Endothelial cell of umbilical vein (primary cell): ENCODE results near the gene WDR18. TPM values are rescaled to one million over a fixed set of nuclear protein-coding genes. Genes with fewer than 3 reads are reported as not detected.

Experiments
- BruUV-seq: library from RNA; stranded (reverse); fragments of 400-500 nt; replicated peaks from 2 replicates; lab custom pipeline; 2021; lab: Mats Ljungman, UMichigan
- CTCF ChIA-PET: fragments of 300-600, 350-600 bp; sonication (Branson Sonifier 250); formaldehyde crosslinking; loops from one replicate; lab custom pipeline; 2021; ENCODE audit warnings: antibody characterized with exemption, inconsistent platforms; lab: Charles Lee
- POLR2A ChIA-PET: fragments of 300-600, 350-600 bp; sonication (Branson Sonifier 250); formaldehyde crosslinking; loops from one replicate; lab custom pipeline; 2021; ENCODE audit warnings: antibody characterized with exemption, inconsistent platforms; lab: Charles Lee
- DNase-seq: peaks from one replicate; pipeline ENCODE4 v3.0.0-alpha.2; 2011; ENCODE audit warnings: low read depth, low spot score
- FAIRE-seq: peaks from 2 replicates; lab custom pipeline; 2011; peaks lifted over from hg19 to GRCh38; lab: Jason Lieb, UNC
- H2AFZ ChIP-seq: 2 replicates; pipeline ENCODE4 v1.6.0; 2012; ENCODE audit warnings: low read depth, low read length, control low read depth, inconsistent platforms
- H3K27ac ChIP-seq: 2 replicates; pipeline ENCODE4 v1.5.1; 2011; ENCODE audit warnings: low read depth, mild to moderate bottlenecking, control low read depth, low read length, moderate library complexity; ENCODE audit not compliant: insufficient read depth
- H3K27me3 ChIP-seq, 2 experiments: 2 replicates each; pipeline versions ENCODE4 v1.6.0 to v1.6.1; 2011; ENCODE audit warnings: low read length in 2 of 2, mixed read lengths in 1 of 2; ENCODE audit not compliant: control insufficient read depth in 2 of 2, insufficient read depth in 2 of 2
- H3K36me3 ChIP-seq, 2 experiments: 2 replicates in 1 of 2; 3 replicates in 1 of 2; pipeline ENCODE4 v1.5.1; 2011; ENCODE audit warnings: low read length in 2 of 2, mild to moderate bottlenecking in 1 of 2, moderate library complexity in 1 of 2; ENCODE audit not compliant: control insufficient read depth in 2 of 2, insufficient read depth in 2 of 2; ENCODE audit errors: extremely low read depth in 1 of 2
- H3K4me1 ChIP-seq: 3 replicates; pipeline ENCODE4 v1.5.1; 2011; ENCODE audit warnings: mild to moderate bottlenecking, low read length; ENCODE audit not compliant: control insufficient read depth, insufficient read depth; ENCODE audit errors: extremely low read depth
- H3K4me2 ChIP-seq: 2 replicates; pipeline ENCODE4 v1.6.1; 2011; ENCODE audit warnings: low read length, control low read depth, mixed read lengths; ENCODE audit not compliant: insufficient read depth
- H3K4me3 ChIP-seq, 3 experiments: fragments of 200-600 bp in 1 of 3; sonication (generic), shearing (Covaris generic) in 1 of 3; replicated peaks in 1 of 3; 2 replicates each; pipeline ENCODE4 v1.5.1; 2011 to 2016; ENCODE audit warnings: control low read depth in 3 of 3, low read length in 3 of 3, mild to moderate bottlenecking in 2 of 3, inconsistent platforms in 1 of 3, low read depth in 1 of 3, moderate library complexity in 1 of 3; ENCODE audit not compliant: insufficient read depth in 1 of 3
- H3K79me2 ChIP-seq: 2 replicates; pipeline ENCODE4 v1.6.0; 2012; ENCODE audit warnings: low read length, inconsistent platforms; ENCODE audit not compliant: control insufficient read depth, insufficient read depth
- H3K9ac ChIP-seq: replicated peaks from 2 replicates; pipeline ENCODE3; 2011; ENCODE audit warnings: low read length, control low read depth; ENCODE audit not compliant: insufficient read depth; ENCODE audit errors: extremely low read depth
- H3K9me1 ChIP-seq: replicated peaks from 3 replicates; pipeline ENCODE4 v1.6.0; 2011; ENCODE audit warnings: mild to moderate bottlenecking, low read length; ENCODE audit not compliant: control insufficient read depth, insufficient read depth; ENCODE audit errors: extremely low read depth
- H3K9me3 ChIP-seq: replicated peaks from 2 replicates; pipeline ENCODE4 v1.5.1; 2012; ENCODE audit warnings: low read length, inconsistent platforms; ENCODE audit not compliant: control insufficient read depth, insufficient read depth
- H4K20me1 ChIP-seq: replicated peaks from 2 replicates; pipeline ENCODE3; 2011; ENCODE audit warnings: mild to moderate bottlenecking, low read length; ENCODE audit not compliant: control insufficient read depth, insufficient read depth; ENCODE audit errors: extremely low read depth
- CTCF ChIP-seq, 2 donors: IDR thresholded peaks; 1 replicate in 1 of 2; 2 replicates in 1 of 2; pipeline ENCODE4 v1.5.1; 2011; ENCODE audit warnings: low read length in 2 of 2, mild to moderate bottlenecking in 2 of 2, moderate library complexity in 2 of 2, control low read depth in 1 of 2, inconsistent platforms in 1 of 2, low read depth in 1 of 2; ENCODE audit not compliant: insufficient read depth in 1 of 2; ENCODE audit errors: extremely low read depth in 1 of 2
- EZH2 ChIP-seq: IDR thresholded peaks from 2 replicates; pipeline ENCODE4 v1.6.1; 2012; ENCODE audit warnings: borderline replicate concordance, low read depth, mild to moderate bottlenecking, moderate library complexity, low read length, inconsistent platforms; ENCODE audit not compliant: severe bottlenecking
- FOS ChIP-seq: IDR thresholded peaks from 2 replicates; pipeline ENCODE4 v1.6.1; 2011; ENCODE audit warnings: mild to moderate bottlenecking, low read length, moderate library complexity, borderline replicate concordance; ENCODE audit not compliant: insufficient read depth
- GATA2 ChIP-seq: IDR thresholded peaks from 2 replicates; pipeline ENCODE4 v1.7.0; 2011; ENCODE audit warnings: low read depth, mild to moderate bottlenecking, moderate library complexity, mixed read lengths, low read length; ENCODE audit not compliant: insufficient read length, insufficient read depth
- JUN ChIP-seq: IDR thresholded peaks from 2 replicates; pipeline ENCODE4 v1.6.1; 2011; ENCODE audit warnings: borderline replicate concordance, low read depth; ENCODE audit not compliant: insufficient read length, insufficient read depth
- MYC ChIP-seq: IDR thresholded peaks from one replicate; pipeline ENCODE4 v1.6.1; 2011; ENCODE audit warnings: mild to moderate bottlenecking, low read depth, low read length
- POLR2A ChIP-seq: IDR thresholded peaks from 2 replicates; pipeline ENCODE4 v1.6.1; 2012; ENCODE audit warnings: low read depth, mild to moderate bottlenecking, control low read depth, low read length
- POLR2AphosphoS5 ChIP-seq: IDR thresholded peaks from 2 replicates; pipeline ENCODE4 v1.6.1; 2012; ENCODE audit warnings: low read depth, mild to moderate bottlenecking, control low read depth, low read length, moderate library complexity; ENCODE audit not compliant: insufficient read depth
- dilution Hi-C: fragments of 300-500 bp; cut with MboI; formaldehyde crosslinking; loops from one replicate; pipeline ENCODE4 v1.15.0; 2019; ENCODE audit warnings: low sequenced_read_pairs; ENCODE audit not compliant: extremely low pct_ligation_motif_present
- intact Hi-C: fragments of 100-400 bp; cut with micrococcal nuclease; formaldehyde crosslinking; loops from one replicate; pipeline ENCODE4 v1.10.0; 2022
- polyA plus RNA-seq, 4 experiments: library from polyadenylated mRNA; depleted of rRNA in 3 of 4; stranded (reverse) in 3 of 4; unstranded in 1 of 4; fragments of >200 nt; gene quantifications; 2 replicates each; pipeline versions ENCODE4 v1.2.1 to v1.2.3, GENCODE V29; 2011 to 2012; ENCODE audit warnings: missing spikeins in 1 of 4
- total RNA-seq: library from RNA; stranded (reverse); gene quantifications from 2 replicates; pipeline ENCODE4 v1.2.3, GENCODE V29; 2021
- TF ChIP-seq, protein P1 (sequence below): IDR thresholded peaks from 2 replicates; pipeline ENCODE4 v1.6.1; 2011; ENCODE audit not compliant: insufficient read depth, insufficient read length

The WDR18 gene
- total and polyA plus RNA-seq, 2 donors (not counting 3 experiments of a cell fraction or from before 2014, with no cell fraction given): 54.8 to 102 TPM

GRCh38 chr19:950352-951066, 33.6 kb upstream of the WDR18 start:
- Histone ChIP-seq H3K9ac (no peak overlapping the region), H3K9me3 (no peaks in the 10 kb centered on the region), H3K79me2 (no peaks in the 10 kb centered on the region), H3K4me1 (peaks cover 4% of the 10 kb centered on the region), H4K20me1 (no peaks in the 10 kb centered on the region), H3K9me1 (no peaks in the 10 kb centered on the region), H3K4me2 (no peak overlapping the region), H3K27me3 (no peaks in the 10 kb centered on the region), H2AFZ (no peak overlapping the region), H3K27ac (no peak overlapping the region), H3K4me3 (no peak overlapping the region), H3K36me3 (no peaks in the 10 kb centered on the region)
- dilution Hi-C loops: no loop called here
- FAIRE-seq: no peak
- no peak for DNase-seq
- ChIA-PET CTCF (no interaction called here), POLR2A (no interaction called here)
- intact Hi-C loops: no loop called here
- no peak for TF ChIP-seq POLR2AphosphoS5
- no peak for TF ChIP-seq MYC
- TF ChIP-seq, protein P1, sequence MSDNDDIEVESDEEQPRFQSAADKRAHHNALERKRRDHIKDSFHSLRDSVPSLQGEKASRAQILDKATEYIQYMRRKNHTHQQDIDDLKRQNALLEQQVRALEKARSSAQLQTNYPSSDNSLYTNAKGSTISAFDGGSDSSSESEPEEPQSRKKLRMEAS: no peak
- no peak for TF ChIP-seq GATA2
- no peak for TF ChIP-seq EZH2
- TF ChIP-seq POLR2A: no peak
- TF ChIP-seq CTCF (IDR thresholded peaks at IDR 0.05; ENCODE audit: extremely low read depth in 1 of 2, insufficient read depth in 1 of 2, low read depth in 1 of 2, low read length in 2 of 2): no peak
- TF ChIP-seq FOS: no peak
- no peak for TF ChIP-seq JUN
- no TSS peak for BruUV-seq
